ENCODE results near the gene SCAF1.

DNA sequence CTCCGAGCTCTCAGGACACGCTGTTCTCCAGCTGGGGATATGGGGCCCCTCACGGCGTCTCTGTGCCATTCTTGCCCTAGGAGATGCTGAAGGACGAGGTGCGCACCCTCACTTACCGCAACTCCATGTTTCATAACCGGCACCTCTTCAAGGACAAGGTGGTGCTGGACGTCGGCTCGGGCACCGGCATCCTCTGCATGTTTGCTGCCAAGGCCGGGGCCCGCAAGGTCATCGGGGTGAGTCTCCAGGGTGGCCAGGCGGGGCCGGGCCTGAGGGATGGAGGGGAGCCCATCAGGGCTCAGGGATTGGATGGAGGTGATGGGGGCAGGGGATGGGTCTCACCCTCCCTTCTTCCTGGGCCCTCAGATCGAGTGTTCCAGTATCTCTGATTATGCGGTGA, 39.8 kb downstream of the SCAF1 start:
- TF ChIP-seq POLR2A (IDR thresholded peaks at IDR 0.05), result no peak
- TF ChIP-seq, protein P1, sequence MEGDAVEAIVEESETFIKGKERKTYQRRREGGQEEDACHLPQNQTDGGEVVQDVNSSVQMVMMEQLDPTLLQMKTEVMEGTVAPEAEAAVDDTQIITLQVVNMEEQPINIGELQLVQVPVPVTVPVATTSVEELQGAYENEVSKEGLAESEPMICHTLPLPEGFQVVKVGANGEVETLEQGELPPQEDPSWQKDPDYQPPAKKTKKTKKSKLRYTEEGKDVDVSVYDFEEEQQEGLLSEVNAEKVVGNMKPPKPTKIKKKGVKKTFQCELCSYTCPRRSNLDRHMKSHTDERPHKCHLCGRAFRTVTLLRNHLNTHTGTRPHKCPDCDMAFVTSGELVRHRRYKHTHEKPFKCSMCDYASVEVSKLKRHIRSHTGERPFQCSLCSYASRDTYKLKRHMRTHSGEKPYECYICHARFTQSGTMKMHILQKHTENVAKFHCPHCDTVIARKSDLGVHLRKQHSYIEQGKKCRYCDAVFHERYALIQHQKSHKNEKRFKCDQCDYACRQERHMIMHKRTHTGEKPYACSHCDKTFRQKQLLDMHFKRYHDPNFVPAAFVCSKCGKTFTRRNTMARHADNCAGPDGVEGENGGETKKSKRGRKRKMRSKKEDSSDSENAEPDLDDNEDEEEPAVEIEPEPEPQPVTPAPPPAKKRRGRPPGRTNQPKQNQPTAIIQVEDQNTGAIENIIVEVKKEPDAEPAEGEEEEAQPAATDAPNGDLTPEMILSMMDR (IDR thresholded peaks at IDR 0.05), result no peak
